ENCODE measurements around the gene SCP2D1.

SCP2D1 gene

DNA sequence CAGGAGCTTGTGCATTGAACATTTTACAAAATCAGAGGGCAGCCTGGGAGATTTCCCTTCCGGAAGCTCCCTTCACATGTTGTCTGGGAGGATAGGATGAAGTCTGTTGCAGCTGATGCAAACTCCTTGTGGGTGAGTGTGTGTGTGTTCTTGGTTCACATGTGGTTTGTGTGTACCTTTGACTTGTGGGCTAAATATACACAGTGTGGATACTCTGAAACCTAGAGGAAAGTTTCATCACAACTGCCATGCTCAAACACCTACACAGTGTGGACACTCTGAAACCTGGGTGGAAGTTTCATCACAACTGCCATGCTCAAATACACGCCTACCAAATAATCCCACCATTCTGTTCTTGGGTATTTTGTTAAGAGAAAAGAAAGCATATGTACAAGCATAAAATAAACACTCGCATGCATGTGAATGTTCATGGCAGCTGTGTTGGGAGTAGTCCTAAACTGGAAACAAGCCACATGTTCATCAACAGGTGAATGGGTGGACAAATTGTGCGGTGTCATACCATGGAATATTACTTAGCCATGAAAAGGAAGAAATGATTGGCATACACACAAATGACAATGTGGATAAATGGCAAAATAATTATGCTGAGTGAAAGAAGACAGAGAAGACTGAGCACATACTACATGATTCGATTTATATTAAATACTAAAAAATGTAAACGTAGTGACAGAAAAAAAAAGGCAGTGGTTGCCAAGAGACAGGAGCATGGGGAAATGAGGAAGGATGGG lies 1.8 kb downstream of the SCP2D1 start:
- no peak for DNase-seq (ENCODE audit: low spot score)

DNA sequence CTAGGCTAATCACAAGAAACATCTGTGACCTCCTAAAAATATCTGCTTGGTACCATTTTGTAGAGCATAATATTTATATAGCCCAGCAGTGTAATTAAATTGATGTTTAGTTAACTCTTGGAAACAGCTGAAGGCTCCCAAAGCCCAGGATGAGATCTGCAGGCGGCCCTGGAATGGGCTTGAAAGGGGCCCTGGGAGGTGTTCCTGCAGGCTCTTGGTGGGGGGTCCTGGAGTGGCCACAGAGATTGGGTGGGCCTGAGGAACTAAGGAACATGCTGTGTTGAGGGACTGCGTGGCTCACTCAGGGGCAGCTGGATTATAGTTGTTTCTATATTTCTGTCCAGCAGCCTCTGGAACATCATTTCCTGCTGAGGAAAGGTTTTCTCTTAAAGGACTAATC lies 9.2 kb downstream of the SCP2D1 start:
- no peak for DNase-seq (ENCODE audit: low spot score)

DNA sequence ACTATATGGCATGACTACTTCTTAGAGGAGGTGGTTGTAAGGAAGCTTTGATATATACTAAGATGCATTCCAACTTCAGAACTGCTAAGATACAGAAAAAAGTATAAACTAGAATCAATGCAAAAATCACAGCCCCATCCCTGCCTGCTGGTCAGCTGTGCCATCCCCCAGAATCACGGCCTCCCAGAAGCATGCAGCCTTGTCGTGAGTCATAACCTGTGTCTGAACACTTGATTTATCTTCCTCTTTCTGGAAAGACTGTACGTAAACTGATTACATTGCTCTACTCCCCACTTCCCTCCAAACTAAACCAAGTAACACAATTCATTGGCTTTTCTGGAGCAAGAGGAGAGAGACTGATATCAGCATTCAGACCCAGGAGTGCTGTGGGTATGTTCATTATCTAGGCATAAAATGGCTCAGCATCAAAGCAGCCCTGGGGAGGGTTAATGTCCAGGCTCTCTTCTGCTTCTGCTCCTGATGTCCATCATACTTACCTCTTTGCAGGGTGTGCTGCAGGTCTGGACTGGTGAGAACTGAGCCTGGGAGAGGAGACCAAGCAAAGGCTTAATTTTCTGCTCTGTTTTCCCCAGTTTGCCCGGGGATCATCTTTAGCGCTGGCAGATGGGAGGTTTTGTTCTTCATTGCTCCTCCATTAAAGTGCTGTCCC lies 18.4 kb downstream of the SCP2D1 start:
- no peak for DNase-seq (ENCODE audit: low spot score)

DNA sequence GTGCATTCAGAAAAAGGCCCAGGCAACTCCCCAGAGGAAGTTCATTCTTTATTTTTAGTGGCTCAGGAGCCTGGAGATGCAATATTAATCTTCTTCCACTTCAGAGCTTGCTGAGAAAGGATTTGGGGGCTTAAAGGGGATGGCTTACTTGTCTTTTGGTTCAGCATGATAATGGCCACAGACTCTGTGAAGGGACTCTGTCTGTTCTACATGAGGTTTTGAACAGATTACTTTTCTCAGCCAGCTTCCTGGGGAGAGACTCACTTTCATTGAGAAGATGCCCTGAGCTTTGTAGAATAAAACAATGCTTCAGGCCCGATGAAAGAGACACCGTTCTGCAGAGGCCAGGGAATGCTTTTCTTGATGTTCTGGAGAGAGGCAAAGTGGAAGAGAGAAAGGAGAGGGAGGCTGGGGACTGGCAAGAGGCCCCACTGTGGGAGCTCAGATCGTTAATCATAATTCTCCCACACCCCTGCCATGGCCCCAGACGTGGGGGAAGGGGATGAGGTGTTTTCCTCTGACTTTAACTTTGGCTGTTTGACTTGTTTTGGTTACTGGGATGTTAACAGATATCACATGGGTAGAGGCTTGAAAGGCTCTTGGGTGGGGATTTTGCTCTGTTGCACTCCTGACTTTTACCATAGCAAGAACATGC lies 19.1 kb downstream of the SCP2D1 start:
- no peak for DNase-seq (ENCODE audit: low spot score)

DNA sequence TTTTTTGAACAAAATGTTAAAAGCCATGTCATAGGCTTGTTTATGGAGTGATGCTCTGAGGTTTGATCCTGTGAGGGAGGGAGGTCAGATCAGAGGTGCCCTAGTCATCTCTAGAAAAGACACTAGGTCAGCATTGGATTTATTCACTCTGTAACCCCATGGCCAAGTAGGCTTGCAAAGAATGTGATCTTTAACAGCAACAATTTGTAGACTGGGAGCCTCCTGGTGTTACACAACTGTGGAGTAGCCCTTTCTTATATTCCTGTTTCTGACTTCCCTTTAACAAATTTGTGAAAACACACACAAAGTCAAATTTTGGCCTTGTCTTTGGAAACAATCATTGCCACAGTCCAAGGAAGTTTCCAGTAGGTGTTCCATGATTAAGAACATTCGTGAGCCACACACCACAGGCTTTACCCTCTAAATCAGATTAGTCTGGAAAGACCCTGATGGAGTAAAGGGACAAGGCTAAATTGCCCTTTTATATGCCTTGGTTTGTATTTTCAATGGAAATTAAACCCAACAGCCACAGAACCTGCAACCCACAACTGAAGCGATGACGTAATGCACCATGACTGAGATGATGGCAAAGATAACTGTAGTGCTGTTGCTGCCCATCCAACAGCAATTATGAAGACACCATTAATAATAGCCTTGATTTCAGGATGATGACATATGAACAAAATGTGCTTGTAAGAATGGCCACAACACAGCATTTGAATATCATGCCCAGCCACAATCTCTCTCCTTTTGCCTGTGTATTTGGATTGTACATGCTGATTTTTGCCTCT lies 22.1 kb downstream of the SCP2D1 start:
- DNase-seq (ENCODE audit: low spot score), result no peak

DNA sequence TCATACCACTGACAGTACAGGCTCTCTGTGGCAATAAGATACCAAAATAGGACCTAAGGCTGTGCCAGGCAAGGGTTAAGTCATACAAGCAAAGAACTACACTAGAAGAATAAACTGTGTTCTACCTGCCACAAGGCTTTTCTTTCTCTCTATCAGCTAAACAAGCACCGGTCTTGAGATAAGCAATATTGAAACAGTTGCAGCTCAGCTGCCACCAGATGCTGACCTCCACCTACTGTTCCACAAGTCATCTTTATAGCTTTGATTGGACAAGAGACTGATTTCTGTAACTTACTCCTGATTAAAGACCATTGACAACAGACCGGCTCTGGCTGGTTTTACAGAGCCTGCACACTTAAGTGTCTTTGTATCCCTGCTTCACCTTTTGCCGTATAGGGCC lies 24.1 kb downstream of the SCP2D1 start:
- DNase-seq (ENCODE audit: low spot score), result no peak

DNA sequence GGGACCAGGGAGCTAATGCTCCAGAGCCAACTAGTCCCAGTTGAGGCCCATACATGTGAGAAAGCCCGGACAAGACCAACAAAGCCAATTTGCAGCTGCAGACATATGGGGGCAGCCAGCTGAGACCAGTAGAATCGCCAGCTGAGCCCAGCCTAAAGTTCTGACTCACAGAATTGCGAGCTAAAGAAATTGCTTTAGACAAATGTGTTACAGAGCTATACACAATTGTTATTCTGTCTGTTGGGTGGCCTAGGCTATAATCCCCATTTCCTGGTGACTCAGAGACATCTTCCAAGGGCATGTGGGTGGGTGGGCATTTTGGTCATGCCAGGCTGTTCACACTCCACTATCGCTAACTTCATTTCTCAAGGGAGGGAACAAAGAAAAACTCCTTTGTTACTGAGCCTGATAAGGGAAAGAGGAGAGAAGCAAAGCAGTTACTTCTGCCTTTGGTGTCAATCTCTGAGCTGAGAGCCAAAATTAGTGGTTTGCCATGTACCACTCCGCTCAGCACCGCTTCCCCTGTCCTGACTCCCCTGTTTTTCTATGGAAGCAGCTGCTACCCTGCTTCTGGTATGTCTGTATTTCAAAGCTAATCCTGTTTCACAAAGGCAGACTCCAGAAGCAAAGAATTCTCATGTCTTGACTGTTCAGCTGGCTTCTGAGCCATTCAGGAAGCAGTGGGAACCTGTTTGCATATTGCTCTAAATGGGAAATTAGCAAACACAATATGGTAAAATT lies 26.1 kb downstream of the SCP2D1 start:
- DNase-seq (ENCODE audit: low spot score), result no peak

DNA sequence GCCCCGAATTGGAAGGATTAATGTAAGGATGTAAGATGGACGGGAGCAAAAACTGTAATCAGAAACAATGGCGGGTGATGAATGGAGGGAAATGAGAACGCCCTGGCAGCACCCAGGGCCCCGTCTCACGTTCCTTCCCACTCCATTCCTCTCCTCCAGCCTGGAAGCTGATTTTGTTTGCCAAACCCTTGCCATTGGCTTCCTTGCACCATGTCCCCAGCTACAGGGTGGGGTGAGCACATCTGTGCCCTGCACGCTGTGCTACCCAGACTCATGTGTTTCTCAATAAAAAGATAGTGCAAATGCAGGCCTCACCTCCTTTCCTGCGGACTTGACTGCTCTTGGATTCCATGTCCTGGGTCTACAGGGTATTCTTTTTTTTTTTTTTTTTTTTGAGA lies 26.7 kb downstream of the SCP2D1 start:
- DNase-seq (ENCODE audit: low spot score), result no peak

DNA sequence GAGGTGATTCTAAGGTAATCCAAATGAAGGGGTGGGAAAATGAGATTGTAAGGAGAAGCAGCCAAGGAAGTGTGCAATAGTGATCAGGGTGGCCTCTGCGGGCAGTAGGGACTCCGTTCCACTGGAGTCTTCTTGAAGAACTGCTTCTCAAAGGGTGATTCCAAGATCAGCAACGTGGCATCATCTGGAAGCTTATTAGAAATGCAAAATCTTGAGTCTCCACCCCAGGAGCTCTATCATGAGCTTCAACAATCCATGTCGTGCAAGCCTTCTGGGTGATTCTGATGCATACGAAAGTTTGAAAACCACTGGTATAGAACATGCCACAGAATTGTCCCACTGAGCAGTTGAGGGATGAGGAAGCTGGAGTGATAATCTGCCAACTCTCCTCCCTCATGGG lies 31.4 kb downstream of the SCP2D1 start:
- no peak for DNase-seq (ENCODE audit: low spot score)

DNA sequence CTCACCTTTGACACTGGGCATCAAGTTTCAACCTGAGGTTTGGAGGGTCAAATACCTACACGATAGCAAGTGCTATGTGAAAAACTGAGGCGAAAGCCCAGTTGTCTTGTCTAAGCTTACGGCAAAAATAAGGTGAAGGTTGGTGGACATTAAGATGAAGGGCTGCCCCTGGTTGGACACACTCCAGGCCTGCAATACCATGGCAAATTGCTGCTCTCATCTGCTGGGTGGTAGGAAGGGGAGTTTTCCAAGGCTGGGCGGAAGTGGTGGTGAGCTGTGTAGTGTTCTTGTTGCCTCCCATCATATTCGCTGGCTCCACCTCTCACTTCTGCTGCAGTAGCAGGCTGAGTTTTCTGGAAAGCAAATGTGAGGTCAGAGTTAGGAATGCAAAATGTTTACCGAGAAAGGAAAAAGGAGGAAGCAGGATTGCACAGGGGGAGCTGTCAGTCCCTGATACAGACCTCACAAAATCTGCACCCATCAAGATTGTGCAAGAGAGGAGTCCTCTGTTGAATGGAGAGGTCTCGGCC lies 33.7 kb downstream of the SCP2D1 start:
- no peak for DNase-seq (ENCODE audit: low spot score)

DNA sequence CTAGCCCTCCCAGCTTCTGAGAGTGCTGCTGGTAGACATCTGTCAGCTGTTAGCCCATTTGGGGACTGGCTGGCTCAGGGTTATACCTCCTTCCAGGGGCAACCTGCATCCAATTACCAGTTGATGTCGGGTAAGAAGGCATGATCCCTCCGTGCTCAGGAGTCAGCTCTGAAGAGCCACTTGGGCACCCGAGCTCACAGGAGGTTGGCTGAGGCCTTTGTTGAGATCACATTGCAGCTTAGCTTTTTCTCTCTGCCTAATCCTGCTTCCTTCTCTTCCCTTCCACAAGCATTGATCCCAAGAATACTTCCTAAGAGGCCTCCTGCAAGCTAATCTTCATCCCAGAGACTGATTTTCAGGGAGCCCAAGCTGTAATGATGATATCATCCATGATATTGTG lies 35.5 kb downstream of the SCP2D1 start:
- no peak for DNase-seq (ENCODE audit: low spot score)

DNA sequence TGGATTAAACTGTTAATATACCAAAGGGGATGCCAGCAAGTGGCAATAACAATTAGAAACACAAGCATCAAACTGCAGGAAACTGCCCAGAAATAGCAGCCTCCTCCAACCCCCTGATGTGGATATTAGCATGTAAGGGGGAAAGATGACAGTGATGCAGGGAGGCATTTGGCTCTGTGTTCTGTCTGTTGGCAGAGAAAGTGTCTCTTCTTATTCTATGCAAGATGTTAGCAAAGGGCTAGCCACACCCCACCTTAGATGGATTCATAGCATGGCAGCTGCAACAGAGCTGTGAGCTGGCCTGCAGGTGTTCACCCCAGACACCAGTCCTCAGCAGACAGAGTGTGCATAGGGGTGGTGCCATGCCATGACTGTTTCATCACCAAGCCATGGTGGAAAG lies 38.0 kb downstream of the SCP2D1 start:
- DNase-seq (ENCODE audit: low spot score), result peak; percentile 38

DNA sequence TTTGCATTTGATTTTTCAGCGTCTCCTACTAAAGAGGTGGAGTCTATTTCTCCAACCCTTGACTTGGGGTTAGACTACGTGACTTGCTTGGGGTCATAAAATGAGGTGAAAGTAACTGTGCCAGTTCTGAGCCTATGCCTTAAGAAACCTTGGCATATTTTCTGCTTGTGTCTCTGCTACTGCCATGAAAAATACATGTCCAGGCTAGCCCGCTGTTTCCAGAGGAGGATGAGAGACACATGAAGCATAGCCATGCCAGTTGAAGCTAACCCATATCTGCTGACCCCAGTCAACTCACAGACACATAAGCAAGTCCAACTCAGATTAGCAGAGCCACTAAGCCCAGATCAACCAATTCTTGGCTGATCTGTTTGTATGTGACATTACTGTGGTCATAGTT lies 38.7 kb downstream of the SCP2D1 start:
- DNase-seq (ENCODE audit: low spot score), result no peak

DNA sequence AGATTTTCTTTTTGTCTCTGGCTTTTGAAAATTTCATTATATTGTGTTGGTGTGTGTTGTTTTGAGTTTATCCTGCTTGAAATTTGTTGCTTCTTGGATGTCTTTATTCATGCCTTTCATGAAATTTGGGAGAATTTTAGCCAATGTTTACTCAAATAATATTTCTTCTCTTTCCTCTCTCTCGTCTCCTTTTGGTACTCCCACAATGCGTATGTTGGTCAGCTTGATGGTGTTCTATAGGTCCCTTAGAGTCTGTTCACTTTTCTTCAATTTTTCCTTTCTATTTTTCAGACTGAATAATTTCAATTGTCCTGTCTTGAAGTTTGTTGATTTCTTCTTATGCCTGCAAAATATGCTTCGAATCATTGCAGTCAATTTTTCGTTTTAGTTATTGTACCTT lies 39.6 kb downstream of the SCP2D1 start:
- no peak for DNase-seq (ENCODE audit: low spot score)

DNA sequence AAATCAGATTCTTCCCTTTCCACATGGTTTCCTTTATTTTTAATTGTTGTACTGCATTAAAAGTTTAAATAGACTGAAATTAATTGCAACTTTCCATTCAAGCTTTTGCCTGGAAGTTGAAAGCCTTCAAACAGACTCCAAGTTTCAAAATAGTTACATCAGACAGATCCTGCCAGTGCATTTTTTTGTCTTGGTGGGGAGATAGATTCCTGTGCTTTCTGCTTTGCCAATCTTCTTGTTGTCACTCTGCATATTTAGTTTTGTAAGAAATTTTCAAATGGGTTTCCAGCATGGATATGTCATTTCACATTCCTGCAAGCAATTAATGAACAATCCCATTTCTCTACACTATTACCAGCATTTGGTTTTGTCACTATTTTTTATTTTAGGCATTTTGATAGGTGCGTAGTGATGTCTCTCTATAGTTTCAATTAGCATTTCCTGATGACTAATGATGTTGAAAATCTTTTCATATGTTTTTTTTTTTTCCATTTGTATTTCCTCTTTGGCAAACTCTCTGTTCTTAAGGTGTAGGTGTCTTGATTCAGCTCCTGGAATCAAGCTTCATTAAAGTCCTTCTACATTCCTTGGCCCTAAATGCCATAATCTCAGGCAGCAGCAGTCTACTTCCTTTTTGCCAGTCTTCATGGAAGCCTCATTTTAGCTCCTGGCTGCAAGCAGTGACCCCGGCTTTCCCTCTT lies 40.5 kb downstream of the SCP2D1 start:
- no peak for DNase-seq (ENCODE audit: low spot score)

DNA sequence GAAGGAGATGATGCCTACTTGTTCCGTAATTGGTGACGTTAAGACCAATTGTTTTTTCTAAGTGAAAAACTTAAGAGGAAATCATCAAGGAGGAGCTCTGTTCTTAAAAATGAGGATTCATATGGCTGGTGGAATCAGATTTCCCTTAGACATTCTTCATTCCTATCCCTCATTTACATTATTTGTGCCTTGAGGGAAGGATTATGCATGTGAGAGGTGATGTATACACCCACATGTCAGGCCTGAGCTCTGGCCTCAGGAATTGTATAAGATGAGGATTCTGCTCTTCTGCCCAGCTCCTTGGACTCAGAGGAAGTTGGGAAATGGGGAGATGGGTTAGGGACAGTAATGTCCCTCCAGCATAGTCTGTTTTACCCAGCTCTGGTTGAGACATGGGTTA lies 42.3 kb downstream of the SCP2D1 start:
- no peak for DNase-seq (ENCODE audit: low spot score)

DNA sequence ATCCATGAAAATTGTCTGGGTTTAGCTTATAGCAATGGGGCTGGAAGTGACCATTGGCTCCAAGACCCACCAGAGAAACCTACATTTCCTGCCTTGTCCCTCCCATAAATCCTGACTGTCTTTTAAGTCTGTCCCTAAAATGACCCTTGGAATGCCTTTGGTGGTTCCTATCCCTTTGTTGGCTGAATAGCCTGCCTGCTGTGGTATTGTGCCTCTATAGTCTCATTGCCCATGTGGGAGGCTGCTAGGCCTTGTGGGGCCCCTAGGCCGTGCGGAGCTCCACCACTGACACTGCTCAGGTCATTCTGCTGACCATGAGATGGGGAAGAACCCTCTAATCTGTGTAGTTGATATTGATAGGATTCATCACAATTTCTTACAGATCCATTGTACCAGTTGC lies 43.3 kb downstream of the SCP2D1 start:
- DNase-seq (ENCODE audit: low spot score), result no peak

DNA sequence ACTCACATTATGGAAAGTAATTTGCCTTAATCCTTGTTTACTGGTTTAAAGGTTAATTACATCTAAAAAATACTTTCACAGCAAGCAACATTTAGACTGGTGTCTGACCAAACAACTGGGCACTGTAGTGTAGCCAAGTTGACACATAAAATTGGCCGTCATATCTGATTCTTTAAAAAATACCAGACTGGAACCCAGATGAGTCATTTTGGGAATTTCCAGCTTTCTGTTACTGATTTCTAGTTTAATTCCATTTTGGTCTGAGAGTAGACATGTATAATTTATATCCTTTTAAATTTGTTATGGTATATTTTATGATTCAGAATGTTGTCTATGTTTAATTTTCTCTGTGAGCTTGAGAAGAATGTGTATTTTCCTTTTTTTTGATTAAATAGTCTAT lies 44.1 kb downstream of the SCP2D1 start:
- DNase-seq (ENCODE audit: low spot score), result no peak

DNA sequence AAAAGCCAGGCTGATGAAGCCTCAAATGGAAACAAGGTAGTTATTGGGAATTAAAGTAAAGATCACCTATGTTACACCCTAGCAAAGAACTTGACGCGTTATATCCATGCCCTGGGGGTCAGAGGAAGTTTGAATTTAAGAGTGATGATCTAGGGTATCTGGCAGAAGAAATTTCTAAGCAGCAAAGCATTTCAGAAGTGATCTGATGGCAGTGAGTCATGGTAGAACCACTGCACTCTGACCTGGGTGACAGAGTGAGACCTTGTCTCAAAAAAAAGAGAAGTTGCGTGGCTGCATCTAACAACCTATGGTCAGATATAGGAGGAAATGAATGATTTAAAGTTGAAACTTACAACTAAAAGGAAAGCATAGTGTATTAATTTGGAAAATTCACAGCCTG lies 45.2 kb downstream of the SCP2D1 start:
- no peak for DNase-seq (ENCODE audit: low spot score)

Measured in cerebellar cortex (tissue), 1 donor.